ENCODE data around the gene PSMC1. TPM values are rescaled to one million over a fixed set of nuclear protein-coding genes. Genes with fewer than 3 reads are reported as not detected.

Gene PSMC1
- polyA plus RNA-seq, 3 donors, result 78.7 to 145 (median 119) TPM

GRCh38 chr14:90296641-90297040 lies 40.3 kb downstream of the PSMC1 start:
- no peak overlapping the region for H3K27ac ChIP-seq (ENCODE audit: low read depth, low read length)
- WGBS, 3 donors, result 86 to 96% (median 87%) methylated on average over 7 of the region's 7 CpGs

- 87 to 94% (median 92%) methylated on average over 10 to 11 of the region's 11 CpGs for WGBS, 3 donors
- no peak overlapping the region for H3K27ac ChIP-seq (ENCODE audit: low read depth, low read length)
Observed at GRCh38 chr14:90297876-90298629, 41.7 kb downstream of the PSMC1 start.

GRCh38 chr14:90299408-90299807 lies 43.1 kb downstream of the PSMC1 start:
- WGBS, 3 donors, result 52 to 69% (median 64%) methylated on average over 7 of the region's 7 CpGs
- H3K27ac ChIP-seq (ENCODE audit: low read depth, low read length), result no peak overlapping the region

- 66 to 79% (median 76%) methylated on average over 2 of the region's 2 CpGs for WGBS, 3 donors
- H3K27ac ChIP-seq (ENCODE audit: low read depth, low read length), result no peak overlapping the region
Observed at GRCh38 chr14:90300611-90301047, 44.3 kb downstream of the PSMC1 start.

GRCh38 chr14:90301122-90301521 lies 44.8 kb downstream of the PSMC1 start:
- H3K27ac ChIP-seq (ENCODE audit: low read depth, low read length), result no peak overlapping the region
- WGBS, 3 donors, result 63 to 81% (median 73%) methylated on average over 6 of the region's 6 CpGs

GRCh38 chr14:90301668-90302090 lies 45.3 kb downstream of the PSMC1 start:
- WGBS, 3 donors, result 43 to 65% (median 58%) methylated on average over 5 of the region's 5 CpGs
- no peak overlapping the region for H3K27ac ChIP-seq (ENCODE audit: low read depth, low read length)

GRCh38 chr14:90302529-90303303 lies 46.4 kb downstream of the PSMC1 start:
- 60 to 83% (median 83%) methylated on average over 10 of the region's 10 CpGs for WGBS, 3 donors

GRCh38 chr14:90303473-90303872 lies 47.1 kb downstream of the PSMC1 start:
- WGBS, 3 donors, result 94 to 97% (median 96%) methylated on average over 4 of the region's 4 CpGs
- H3K27ac ChIP-seq (ENCODE audit: low read depth, low read length), result no peak overlapping the region

More at GRCh38 chr14:90302529-90303303, 46.4 kb downstream of the PSMC1 start:
- H3K27ac ChIP-seq (ENCODE audit: low read depth, low read length), result no peak overlapping the region

GRCh38 chr14:90304502-90304901 lies 48.1 kb downstream of the PSMC1 start:
- no peak overlapping the region for H3K27ac ChIP-seq (ENCODE audit: low read depth, low read length)

- 66 to 92% (median 91%) methylated on average over 4 of the region's 4 CpGs for WGBS, 3 donors
- no peak overlapping the region for H3K27ac ChIP-seq (ENCODE audit: low read depth, low read length)
Observed at GRCh38 chr14:90305176-90305601, 48.8 kb downstream of the PSMC1 start.

GRCh38 chr14:90308561-90308960 lies 52.2 kb downstream of the PSMC1 start:
- 78 to 96% (median 94%) methylated on average over 7 of the region's 7 CpGs for WGBS, 3 donors
- H3K27ac ChIP-seq (ENCODE audit: low read depth, low read length), result no peak overlapping the region

GRCh38 chr14:90317286-90317685 lies 60.9 kb downstream of the PSMC1 start:
- no peak overlapping the region for H3K27ac ChIP-seq (ENCODE audit: low read depth, low read length)
- WGBS, 3 donors, result 79 to 81% (median 80%) methylated on average over 2 of the region's 2 CpGs

GRCh38 chr14:90318016-90318415 lies 61.7 kb downstream of the PSMC1 start:
- H3K27ac ChIP-seq (ENCODE audit: low read depth, low read length), result no peak overlapping the region
- WGBS, 3 donors, result 46 to 86% (median 85%) methylated on average over 4 of the region's 4 CpGs

- 88 to 92% (median 89%) methylated on average over 3 of the region's 3 CpGs for WGBS, 3 donors
- no peak overlapping the region for H3K27ac ChIP-seq (ENCODE audit: low read depth, low read length)
Observed at GRCh38 chr14:90319173-90319572, 62.8 kb downstream of the PSMC1 start.

GRCh38 chr14:90319634-90320541 lies 63.5 kb downstream of the PSMC1 start:
- WGBS, 3 donors, result 96 to 97% (median 97%) methylated on average over 6 of the region's 6 CpGs
- no peak overlapping the region for H3K27ac ChIP-seq (ENCODE audit: low read depth, low read length)

GRCh38 chr14:90321891-90322290 lies 65.5 kb downstream of the PSMC1 start:
- 70 to 84% (median 73%) methylated on average over 4 of the region's 4 CpGs for WGBS, 3 donors
- no peak overlapping the region for H3K27ac ChIP-seq (ENCODE audit: low read depth, low read length)

Data from adipose tissue (tissue), 3 donors.